MM.1S (cell line): ENCODE data around the gene ATL2.

ENCODE experiments used
- EZH2 ChIP-seq: fragments of 300-600 bp; sonication (generic); optimal IDR thresholded peaks from 2 replicates; pipeline ENCODE3; 2017; ENCODE audit warnings: low read depth, mild to moderate bottlenecking, antibody characterized with exemption, low read length, mixed read lengths
- TF ChIP-seq, protein P1 (sequence below): fragments of 300-600 bp; sonication (generic); IDR thresholded peaks from 2 replicates; pipeline ENCODE4 v1.5.1; 2016; ENCODE audit warnings: antibody characterized with exemption, low read length, mixed read lengths

DNA sequence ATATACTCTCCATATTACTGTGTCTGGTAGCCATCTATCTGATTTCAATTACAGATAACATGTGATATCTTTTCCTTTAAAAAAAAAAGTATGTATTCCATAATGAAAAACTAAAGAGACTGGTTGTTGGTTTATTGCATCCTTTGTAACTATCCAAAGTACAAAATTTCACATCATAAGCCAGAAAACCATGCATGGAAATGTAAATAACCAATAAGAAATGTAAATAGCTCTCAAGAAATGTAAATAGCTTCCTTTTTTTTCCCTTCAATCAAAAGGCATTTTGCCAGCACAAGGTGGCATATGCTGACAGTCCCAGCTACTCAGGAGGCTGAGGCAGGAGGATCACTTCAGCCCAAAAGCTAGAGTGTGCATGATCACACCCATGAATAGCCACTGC is 59.3 kb downstream of the ATL2 start:
- TF ChIP-seq, protein P1, sequence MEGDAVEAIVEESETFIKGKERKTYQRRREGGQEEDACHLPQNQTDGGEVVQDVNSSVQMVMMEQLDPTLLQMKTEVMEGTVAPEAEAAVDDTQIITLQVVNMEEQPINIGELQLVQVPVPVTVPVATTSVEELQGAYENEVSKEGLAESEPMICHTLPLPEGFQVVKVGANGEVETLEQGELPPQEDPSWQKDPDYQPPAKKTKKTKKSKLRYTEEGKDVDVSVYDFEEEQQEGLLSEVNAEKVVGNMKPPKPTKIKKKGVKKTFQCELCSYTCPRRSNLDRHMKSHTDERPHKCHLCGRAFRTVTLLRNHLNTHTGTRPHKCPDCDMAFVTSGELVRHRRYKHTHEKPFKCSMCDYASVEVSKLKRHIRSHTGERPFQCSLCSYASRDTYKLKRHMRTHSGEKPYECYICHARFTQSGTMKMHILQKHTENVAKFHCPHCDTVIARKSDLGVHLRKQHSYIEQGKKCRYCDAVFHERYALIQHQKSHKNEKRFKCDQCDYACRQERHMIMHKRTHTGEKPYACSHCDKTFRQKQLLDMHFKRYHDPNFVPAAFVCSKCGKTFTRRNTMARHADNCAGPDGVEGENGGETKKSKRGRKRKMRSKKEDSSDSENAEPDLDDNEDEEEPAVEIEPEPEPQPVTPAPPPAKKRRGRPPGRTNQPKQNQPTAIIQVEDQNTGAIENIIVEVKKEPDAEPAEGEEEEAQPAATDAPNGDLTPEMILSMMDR: no peak
- no peak for TF ChIP-seq EZH2
